Left renal pelvis (tissue), 4 donors: ENCODE results near the gene SLC9B2. TPM values are rescaled to one million over a fixed set of nuclear protein-coding genes. Genes with fewer than 3 reads are reported as not detected.
A peak's percentile ranks its signal among the peaks of the same experiment; 100 is the strongest.

ENCODE experiments used
- DNase-seq, 4 donors: peaks; one replicate each; pipeline ENCODE4 v3.0.0-alpha.2; 2013; ENCODE audit warnings: low read depth in 4 of 4, low spot score in 3 of 4
- polyA plus RNA-seq, 4 donors: library from polyadenylated mRNA; unstranded; fragments of 120-200 nt; gene quantifications; one replicate each; pipeline ENCODE4 v1.2.1, GENCODE V29; 2013; ENCODE audit not compliant: insufficient read length in 4 of 4

The SLC9B2 gene
- polyA plus RNA-seq, 4 donors = 5.7 to 13.2 (median 7.4) TPM

DNA sequence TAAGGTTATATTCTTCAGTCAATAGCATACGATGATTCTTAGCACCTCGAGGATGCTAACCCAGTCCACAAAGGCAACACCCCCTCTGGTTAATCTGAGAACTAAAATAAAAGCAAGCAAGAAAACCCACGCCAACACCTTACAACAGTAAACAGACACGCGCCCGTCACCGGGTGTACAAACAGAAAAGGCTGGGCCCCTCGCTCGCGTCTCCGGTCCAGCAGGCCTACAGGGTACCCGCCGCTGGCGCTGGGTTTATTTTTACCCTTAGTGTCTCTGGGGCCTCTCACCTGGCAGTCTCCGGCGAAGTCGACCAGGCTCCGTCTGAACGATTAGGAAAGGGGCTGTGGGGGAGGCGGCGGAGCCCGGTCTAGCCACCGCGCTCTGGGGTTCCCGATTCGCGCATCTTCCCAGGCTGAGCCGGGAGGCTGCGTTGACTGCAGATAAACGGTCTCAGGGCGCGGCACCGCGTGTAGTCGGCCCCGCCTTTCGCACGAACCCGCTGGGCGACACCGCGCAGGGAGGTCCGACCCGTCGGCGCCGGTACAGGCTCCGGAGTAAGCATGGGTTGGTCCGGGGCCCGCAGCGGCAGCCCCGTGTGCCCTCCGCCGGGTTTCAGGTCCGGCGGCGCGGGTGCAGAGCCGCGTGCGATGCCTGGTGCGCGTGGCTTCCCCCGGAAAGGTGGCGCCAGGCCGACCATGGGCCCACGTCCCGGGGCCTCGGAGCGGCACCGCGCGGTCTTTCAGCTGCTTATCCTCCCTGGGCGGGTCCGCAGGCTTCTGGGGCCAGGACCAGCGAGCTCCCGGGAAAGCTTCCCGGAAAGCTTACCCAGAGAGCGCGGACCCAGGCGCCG, 441 bp downstream of the SLC9B2 start:
- DNase-seq = peak in 2 of 4 donors; percentile 42 to 51

DNA sequence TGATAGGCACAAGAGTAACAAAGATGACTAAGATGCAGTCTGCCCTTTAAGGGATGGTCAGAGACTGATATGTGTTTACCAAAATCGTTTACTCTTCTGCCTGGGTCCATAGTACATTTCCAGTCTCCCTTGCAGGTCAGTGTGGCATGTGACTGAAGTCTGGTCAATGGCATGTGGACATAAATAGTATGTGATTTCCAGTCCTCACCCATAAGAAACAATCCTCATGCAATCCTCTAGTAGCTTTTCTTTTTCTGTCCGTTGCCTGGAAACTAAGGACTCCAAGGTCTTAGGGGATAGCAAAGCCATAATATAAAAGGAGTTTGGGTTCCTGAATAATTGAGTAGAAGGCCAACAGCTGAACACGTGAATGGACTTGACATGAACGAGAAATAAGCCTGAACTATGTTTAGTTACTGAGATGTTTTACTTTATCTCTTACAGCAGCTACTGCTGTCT, 1.1 kb downstream of the SLC9B2 start:
- peak in 1 of 4 donors; percentile 10 for DNase-seq

DNA sequence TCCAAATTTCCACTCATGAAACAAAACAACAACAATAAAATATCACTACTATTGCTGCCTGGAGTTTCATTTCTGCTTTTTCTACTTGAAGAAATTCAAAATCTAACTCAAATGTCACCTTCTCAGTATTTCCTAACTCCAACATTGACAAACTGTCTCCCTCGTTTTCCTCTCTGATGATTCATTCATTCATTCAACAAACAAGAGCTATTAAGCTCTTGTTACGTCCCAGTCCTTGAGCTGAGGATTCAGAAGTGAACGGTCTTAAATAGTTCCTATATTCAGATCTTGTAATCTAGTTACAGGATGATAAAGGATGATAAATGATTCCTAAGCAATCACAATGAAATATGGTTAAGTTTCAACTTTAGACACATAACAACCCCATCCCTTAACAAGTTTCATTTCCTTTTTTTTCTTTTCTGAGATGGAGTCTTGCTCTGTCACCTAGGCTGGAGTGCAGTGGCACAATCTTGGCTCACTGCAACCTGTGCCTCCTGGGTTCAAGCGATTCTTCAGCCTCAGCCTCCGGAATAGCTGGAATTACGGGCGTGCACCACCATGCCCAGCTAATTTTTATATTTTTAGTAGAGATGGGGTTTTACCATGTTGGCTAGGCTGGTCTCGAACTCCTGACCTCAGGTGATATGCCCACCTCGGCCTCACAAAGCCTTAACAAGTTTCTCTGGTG, 1.7 kb downstream of the SLC9B2 start:
- no peak for DNase-seq

DNA sequence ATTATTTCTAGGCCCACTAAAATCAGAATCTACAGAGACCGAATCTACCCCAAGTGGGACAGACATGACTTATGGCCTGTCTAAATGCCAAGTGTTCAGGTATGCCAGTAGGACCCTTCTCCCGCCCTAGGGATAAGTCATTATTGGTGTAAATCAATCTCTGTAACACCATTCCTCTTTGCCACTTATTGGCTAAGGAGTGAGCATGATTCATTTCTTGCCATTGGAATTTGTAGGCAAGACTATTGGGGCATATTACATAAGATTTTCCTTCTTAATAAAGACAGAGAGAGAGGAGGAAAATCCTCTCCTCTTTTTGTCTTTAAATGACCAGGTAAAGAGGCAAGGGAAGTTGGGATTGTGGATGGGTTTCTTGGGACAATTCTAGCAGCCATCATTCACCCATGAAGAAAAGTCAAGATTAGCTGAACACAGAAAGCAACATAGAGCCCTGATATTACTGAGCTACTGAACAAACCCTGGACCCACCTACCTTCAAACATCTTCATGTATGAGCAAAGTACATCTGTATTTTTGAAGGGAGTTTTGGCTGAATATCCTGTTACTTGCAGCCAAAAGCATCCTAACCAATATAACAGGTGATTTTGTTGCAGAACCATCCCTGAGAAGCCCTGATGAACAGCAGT, 2.6 kb downstream of the SLC9B2 start:
- no peak for DNase-seq

DNA sequence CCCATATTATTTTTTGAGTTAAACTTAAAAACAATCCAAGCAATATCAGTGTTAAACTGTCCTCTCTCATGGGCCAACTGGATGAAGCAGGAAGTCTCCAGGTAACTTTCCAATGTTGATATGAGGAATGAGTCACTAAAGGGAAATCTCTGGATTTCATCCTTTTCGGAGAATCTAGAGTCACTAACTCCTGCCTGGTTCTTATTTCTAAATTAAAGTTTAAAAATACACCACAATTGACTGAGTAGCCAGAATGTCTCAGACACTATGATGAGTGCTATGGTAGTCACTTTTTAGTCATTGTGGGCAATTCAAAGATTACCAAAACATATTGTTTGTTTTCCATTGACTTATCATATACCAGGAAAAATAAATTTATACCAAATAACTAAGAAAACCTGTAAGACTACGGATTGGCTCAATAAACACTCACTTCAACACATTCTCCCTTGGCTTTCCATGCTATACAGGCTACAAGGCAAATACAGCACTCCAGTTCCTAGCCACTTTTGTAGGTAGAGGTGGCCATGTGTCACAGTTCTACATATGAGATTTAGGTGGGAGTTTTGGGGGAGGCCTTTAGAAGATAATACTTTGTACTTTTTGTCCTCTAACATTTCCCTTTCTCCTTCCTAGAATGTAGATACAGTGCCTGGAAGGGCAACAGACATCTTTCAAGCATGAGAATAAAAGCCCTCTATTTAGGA, 8.6 kb downstream of the SLC9B2 start:
- no peak for DNase-seq

DNA sequence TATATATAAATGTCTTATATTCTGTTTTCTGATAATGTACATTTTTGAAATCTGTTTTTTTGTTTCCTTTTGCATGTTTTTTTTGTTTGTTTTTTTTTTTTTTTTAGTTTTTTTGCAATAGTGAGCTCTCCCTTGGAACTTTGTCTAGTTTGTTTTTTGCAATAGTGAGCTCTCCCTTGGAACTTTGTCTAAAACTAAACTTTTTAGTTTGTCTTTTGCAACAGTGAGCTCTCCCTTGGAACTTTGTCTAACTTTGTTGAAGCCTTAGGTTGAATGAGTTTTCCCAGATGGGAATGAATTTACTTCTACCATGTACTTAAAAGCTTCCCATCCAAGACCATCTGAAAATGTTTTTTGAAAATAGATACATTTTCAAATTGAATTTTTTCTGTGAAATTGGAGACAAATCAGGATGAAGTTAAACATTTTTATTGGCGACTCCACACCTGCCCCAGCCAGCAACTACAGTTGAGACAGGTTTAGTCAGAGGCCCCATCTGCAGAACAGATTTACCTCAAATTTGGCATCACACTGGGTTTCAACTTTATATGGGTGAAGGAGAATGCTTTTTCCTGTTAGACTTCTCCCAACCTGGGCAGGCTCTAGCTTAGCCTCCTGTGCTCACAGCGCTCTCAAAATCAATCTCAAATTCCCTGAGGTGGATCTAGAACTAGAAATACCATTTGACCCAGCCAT, 16.0 kb downstream of the SLC9B2 start:
- DNase-seq = no peak

DNA sequence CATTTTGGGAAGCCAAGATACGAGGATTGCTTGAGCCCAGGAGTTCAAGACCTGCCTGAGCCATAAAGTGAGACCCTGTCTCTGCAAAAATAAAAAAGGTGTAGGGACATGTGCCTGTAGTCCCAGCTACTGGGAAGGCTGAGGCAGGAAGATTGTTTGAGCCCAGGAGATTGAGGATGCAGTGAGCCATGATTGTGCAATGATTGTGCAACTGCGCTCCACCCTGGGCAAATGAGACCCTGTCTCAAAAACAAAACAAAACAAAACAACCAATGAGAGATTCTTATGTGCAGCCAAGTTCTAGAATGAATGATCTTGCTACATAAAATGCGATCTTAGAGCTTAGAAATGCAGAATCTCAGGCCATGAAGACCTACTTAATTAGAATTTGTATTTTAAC, 22.5 kb downstream of the SLC9B2 start:
- no peak for DNase-seq

DNA sequence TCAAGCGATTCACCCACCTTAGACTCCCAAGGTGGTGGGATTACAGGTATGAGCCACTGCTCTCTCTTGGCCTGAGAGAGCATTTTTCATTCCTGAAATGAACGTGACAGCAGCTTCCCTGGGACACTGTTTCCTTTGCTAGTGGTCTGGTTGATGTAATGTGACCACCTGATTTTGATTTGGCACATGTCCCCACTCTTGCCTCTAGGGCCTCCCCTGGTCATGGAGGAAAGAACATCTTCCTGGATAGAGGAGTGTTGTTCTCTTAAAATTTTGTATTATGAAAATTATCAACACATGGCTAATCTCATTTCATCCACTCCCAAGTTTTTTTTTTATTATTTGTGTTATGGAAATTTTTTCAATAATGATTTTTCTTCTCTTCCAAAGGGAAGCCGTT, 23.8 kb downstream of the SLC9B2 start:
- no peak for DNase-seq

DNA sequence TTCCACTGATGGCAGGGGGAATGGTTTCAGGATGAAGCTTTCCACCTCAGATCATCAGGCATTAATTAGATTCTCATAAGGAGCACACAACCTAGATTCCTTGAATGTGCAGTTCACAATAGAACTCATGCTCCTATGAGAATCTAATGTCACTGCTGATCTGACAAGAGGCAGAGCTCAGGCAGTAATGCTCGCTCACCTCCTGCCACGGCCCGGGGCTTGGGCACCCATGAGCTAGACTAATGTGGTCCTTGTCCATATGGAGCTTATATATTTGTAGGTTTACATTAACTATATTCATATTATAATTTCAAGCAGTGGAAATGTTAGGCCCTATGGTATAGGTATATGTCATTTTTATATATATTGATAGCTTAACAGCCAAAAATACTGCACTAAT, 24.4 kb downstream of the SLC9B2 start:
- DNase-seq = no peak

DNA sequence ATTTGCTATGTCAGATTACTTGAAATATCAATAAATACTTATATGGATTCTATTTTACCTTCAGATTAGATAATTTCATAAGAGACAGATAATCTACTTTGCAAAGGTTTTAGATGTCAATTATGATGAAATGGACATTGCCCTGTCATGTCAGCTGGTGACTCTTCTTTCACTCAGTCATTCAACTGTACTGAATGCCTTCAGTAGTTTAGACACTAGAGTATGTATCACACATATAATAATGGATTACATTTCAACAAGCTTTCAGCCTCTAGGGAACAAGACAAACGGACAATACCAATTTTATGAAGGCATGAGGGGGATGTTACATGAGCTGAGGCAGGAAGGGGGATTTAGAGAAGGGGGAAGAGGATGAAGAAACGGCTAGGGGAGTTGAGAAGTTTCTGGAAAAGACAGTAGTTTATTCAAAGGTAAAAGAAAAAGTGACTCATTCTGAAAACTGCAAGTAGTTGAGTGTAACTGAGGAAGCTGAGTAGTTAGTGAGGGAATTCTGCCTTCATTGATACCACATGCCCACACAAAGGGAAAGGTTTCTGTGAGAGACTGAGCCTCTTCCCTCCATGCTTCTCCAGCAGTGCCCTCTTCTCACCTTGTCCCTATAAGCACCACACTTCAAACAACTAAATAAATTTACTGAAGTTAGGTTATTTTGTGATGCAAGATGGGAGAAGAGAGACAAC, 25.7 kb downstream of the SLC9B2 start:
- DNase-seq = no peak

DNA sequence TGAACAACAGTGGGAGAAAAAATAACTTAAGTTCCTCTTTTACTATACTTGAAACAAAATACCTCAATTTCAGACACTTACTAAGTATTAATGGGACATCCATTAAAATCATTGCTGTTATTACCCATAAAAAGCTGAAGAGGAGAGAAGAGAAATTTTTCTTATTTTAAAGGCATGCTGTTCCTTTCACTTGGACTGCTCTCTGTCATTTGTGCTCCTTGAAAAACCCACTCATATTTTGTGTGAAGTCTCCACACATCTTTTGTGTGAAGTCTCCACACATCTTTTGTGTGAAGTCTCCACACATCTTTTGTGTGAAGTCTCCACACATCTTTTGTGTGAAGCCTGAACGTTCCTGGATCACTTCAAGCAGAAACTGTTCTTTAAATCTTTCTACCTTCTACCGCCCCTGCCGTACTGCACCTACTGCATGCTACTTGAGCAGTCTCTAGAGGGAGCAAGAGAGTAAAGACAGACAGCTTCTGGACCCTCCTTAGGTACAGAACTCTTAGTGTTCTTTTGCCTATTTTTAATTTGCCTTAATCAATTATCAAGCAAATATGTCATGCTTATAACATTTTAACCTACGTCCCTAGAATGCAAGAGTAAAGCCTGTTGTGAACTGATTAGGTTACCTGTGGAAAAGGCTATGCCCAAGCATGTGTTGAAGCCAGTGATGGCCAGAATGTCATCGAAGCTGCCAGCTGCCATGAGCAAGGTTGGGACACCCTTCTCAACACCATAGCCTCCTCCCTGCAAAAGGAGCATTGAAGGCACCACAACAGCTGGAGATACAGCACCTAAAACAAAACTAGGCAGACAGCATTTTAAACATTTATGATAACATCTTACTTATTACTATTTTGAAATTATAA, 29.9 kb downstream of the SLC9B2 start:
- peak in 2 of 4 donors; percentile 6 to 8 for DNase-seq

DNA sequence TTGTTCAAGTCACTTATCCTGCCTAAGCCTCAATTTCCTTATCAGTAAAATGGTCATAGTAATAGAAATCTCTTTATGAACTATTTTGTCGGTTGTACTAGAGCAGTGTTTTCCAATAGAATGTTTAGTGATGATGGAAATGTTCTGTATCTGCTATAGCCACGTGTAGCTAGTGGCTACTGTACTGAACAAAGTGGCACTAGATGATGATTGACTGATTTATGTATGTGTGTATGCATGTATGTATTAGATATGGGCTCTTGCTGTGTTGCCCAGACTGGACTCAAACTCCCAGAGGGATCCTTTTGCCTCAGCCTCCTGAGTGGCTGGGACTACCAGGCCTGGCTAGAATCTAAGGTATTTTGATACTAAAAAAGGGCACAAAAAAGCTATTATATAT, 32.4 kb downstream of the SLC9B2 start:
- no peak for DNase-seq

DNA sequence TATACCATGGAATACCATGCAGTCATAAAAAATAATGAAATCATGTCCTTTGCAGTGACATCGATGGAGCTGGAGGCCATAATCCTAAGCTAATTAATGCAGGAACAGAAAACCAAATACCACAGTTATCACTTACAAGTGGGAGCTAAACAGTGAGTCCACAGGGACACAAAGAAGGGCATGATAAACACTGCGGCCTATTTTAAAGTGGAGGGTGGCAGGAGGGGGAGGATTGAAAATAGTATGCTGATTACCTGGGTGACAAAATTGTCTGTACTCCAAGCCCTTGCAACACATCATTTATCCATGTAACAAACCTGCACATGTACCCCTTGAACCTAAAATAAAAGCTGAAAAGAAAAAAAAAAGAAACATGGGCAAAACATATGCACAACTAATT, 40.4 kb downstream of the SLC9B2 start:
- DNase-seq = no peak

DNA sequence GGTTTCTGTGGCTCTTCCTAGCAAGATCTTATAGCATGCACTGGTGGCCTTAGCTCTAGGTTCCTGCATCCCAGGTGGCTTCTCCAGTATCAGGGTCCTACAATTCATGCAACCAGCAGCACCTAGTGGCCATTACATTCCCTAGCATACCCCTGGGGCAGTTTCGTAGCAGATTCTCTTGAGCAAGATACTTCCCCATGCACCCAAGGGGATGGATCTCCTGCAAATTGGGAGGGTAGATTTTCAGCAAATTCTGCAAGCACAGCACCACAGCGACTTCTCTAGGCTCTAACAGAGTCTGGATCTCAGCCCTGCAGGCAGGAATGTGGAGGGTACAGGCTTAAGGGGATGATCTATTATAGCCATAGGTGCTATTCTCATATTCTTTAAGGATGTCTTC, 44.0 kb downstream of the SLC9B2 start:
- no peak for DNase-seq

DNA sequence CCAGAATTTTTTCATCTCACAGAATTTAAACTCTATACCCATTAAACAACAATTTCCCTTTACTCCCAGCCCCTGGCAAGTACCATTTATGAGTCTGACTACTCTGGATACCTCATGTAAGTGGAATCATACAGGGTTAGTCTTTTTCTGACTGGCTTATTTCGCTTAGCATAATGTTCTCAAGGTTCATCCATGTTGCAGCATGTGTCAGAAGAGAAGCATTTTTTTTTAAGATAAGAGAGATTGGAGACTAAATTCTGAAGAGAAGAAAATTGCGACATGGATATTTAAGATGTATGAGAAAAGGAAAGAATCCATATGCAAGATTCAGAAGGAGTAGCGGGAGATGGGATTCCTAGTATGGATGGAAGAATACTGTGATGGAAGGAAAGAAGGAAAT, 45.8 kb downstream of the SLC9B2 start:
- no peak for DNase-seq

DNA sequence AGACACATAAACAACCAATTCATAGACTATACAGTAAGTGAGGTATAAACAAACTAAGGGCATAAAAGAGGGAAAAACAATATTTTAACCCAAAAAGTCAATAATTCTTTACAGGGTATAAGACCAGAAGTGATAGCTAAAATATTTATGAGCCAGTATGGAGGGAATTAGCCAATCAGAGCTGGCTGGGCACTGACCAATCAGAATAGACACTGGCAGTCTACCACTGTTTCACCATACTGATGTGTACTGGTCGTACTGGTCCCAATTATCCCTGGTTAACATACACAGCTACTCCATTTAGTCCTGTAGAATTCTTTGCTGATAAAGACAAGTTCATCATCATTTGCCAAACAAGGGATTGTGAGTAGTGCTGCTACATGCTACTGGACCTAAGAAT, 47.3 kb downstream of the SLC9B2 start:
- no peak for DNase-seq

DNA sequence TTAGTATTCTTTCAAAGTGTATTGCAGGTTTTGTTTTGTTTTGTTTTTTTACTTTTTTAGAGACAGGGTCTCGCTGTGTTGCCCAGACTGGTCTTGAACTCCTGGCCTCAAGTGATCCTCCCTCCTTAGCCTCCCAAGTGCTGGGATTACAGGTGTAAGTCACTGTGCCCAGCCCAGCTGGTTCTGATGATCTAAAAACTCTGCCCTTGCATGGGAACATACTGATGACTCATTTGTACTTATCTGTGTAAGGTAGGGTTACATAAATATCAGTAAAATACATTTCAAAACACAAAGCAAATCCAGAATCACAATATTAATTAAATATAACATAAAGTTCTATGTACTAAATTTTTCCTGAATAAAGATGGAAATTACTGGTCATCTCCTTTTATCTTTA, 49.7 kb downstream of the SLC9B2 start:
- DNase-seq = no peak

DNA sequence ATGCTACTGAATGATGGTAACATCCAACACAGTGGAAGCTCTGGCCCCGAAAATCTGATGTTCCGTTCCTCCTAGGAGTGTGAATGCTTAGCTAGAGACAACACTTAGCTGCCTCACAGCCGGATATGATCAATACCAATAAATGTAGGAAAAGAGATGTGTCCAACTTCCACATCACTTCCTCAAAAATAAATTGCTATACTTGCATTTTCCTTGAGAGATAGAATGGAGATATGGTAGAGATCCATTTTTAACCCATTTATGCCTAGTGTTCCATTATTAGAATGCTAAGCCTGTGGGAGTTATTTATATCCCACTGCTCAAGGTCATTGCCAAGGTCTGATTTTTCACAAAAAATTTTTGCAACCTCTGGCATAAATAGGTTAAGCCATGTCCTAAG, 51.6 kb downstream of the SLC9B2 start:
- no peak for DNase-seq

DNA sequence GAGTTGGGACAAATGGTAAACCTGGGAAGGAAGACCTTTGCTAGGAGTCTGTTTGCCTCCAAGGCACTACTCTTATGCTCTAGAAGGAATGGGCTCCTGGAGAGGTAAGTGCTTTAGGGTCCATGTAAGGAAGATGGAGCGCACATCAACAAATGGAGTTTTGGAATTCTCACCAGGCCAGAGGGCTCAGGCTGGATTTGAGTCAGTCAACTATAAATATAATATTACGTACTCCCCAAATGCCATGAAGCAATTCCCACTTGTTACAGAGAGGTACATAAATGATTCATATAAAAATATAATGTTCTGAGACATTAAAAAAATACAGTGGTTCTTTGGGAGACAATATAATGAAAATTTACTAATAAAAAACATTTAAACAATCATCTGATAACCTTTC, 55.4 kb downstream of the SLC9B2 start:
- DNase-seq = no peak
